HepG2 (cell line): ENCODE measurements around the gene IFIT1. TPM values are rescaled to one million over a fixed set of nuclear protein-coding genes. Genes with fewer than 3 reads are reported as not detected.

Experiments
- ATAC-seq: fragments of 200-7000 bp; cut with Tn5 transposase; 3 replicates; pipeline ENCODE4 v1.9.1; 2020; ENCODE audit warnings: mild to moderate bottlenecking, moderate library complexity
- BruUV-seq: library from RNA; stranded (reverse); fragments of 400-500 nt; replicated peaks from 2 replicates; lab custom pipeline; 2021; lab: Mats Ljungman, UMichigan
- CTCF ChIA-PET: fragments of 300-600 bp; formaldehyde crosslinking; extraction: SDS; loops from one replicate; lab custom pipeline; 2021; ENCODE audit warnings: low total read pairs, inconsistent platforms, low intra/inter-chr PET ratio; lab: Yijun Ruan, JAX
- POLR2A ChIA-PET: fragments of 350-600 bp; sonication (Branson Sonifier 250); formaldehyde crosslinking; loops from one replicate; lab custom pipeline; 2020; ENCODE audit warnings: antibody characterized with exemption, inconsistent platforms; lab: Yijun Ruan, JAX
- DNase-seq: peaks from one replicate; pipeline ENCODE4 v3.0.0-alpha.2; 2015; ENCODE audit warnings: low spot score
- FAIRE-seq: peaks from 3 replicates; lab custom pipeline; 2011; peaks lifted over from hg19 to GRCh38; lab: Jason Lieb, UNC
- H2AFZ ChIP-seq: one replicate; pipeline ENCODE4 v1.6.1; 2011; ENCODE audit warnings: low read length, inconsistent platforms
- H3K27ac ChIP-seq: fragments of 300-600 bp; 3 replicates; pipeline ENCODE4 v1.8.0; 2011; ENCODE audit warnings: mixed run types, mild to moderate bottlenecking, mixed read lengths, low read length, inconsistent platforms; ENCODE audit not compliant: insufficient read depth; ENCODE audit errors: extremely low read length
- H3K27me3 ChIP-seq, 2 experiments: fragments of 200-600 bp in 1 of 2; 2 replicates in 1 of 2; 3 replicates in 1 of 2; pipeline versions ENCODE4 v1.6.0 to v1.8.0; 2011; ENCODE audit warnings: low read length in 2 of 2, mild to moderate bottlenecking in 2 of 2, moderate library complexity in 2 of 2, inconsistent platforms in 1 of 2; ENCODE audit not compliant: insufficient read depth in 2 of 2, control insufficient read depth in 1 of 2
- H3K36me3 ChIP-seq, 2 experiments: fragments of 200-600 bp in 1 of 2; replicated peaks in 1 of 2; 2 replicates in 1 of 2; 3 replicates in 1 of 2; pipeline versions ENCODE4 v1.5.1 to v1.8.0; 2011; ENCODE audit warnings: low read length in 2 of 2, inconsistent platforms in 1 of 2; ENCODE audit not compliant: insufficient read depth in 2 of 2, control insufficient read depth in 1 of 2
- H3K4me1 ChIP-seq: 2 replicates; pipeline ENCODE4 v1.5.1; 2012; ENCODE audit warnings: low read length, inconsistent platforms; ENCODE audit not compliant: insufficient read depth
- H3K4me2 ChIP-seq: 2 replicates; pipeline ENCODE4 v1.6.0; 2011; ENCODE audit warnings: low read depth, low read length, inconsistent platforms
- H3K4me3 ChIP-seq, 3 experiments: fragments of 200-600 bp in 1 of 3; sonication (generic), shearing (Covaris generic) in 1 of 3; replicated peaks in 1 of 3; 2 replicates each; pipeline ENCODE4 v1.5.1; 2011 to 2016; ENCODE audit warnings: low read length in 3 of 3, inconsistent platforms in 2 of 3, low read depth in 2 of 3, mild to moderate bottlenecking in 2 of 3, control low read depth in 1 of 3, mixed read lengths in 1 of 3; ENCODE audit not compliant: insufficient read depth in 1 of 3
- H3K79me2 ChIP-seq: one replicate; pipeline ENCODE4 v1.6.1; 2011; ENCODE audit warnings: low read length, inconsistent platforms; ENCODE audit not compliant: insufficient read depth
- H3K9ac ChIP-seq: 2 replicates; pipeline ENCODE4 v1.6.0; 2011; ENCODE audit warnings: mild to moderate bottlenecking, low read depth, low read length, inconsistent platforms; ENCODE audit not compliant: insufficient read depth
- H3K9me3 ChIP-seq: 2 replicates; pipeline ENCODE4 v1.5.1; 2012; ENCODE audit warnings: mild to moderate bottlenecking, low read length
- H4K20me1 ChIP-seq: 2 replicates; pipeline ENCODE4 v1.6.0; 2011; ENCODE audit warnings: inconsistent platforms, mild to moderate bottlenecking, low read length, moderate library complexity; ENCODE audit not compliant: insufficient read depth
- HCFC1 ChIP-seq: fragments of 150-350 bp; IDR thresholded peaks from 2 replicates; pipeline ENCODE4 v1.6.1; 2014; ENCODE audit warnings: low read depth, low read length
- REST ChIP-seq, 2 experiments: IDR thresholded peaks; 2 replicates each; pipeline ENCODE4 v1.6.1; 2011 to 2012; ENCODE audit warnings: low read length in 2 of 2, borderline replicate concordance in 1 of 2, low read depth in 1 of 2, mild to moderate bottlenecking in 1 of 2, moderate library complexity in 1 of 2
- SNAPC2 ChIP-seq: sonication (generic); formaldehyde crosslinking; IDR thresholded peaks from 2 replicates; pipeline ENCODE4 v1.8.1; 2022; ENCODE audit warnings: mild to moderate bottlenecking, missing genetic modification reagents
- WGBS: methylation state at CpG from one replicate; pipeline ENCODE4 v1.1.6; 2017; ENCODE audit warnings: low lambda C conversion rate; 5-methylcytosine and 5-hydroxymethylcytosine counted together
- in situ Hi-C: cut with HindIII; loops from 2 replicates; pipeline ENCODE4 v1.10.0; 2017; ENCODE audit warnings: low pct_unique_long_range_greater_than_20kb; ENCODE audit not compliant: extremely low pct_ligation_motif_present
- intact Hi-C: fragments of 100-400 bp; cut with micrococcal nuclease; formaldehyde crosslinking; loops from one replicate; pipeline ENCODE4 v1.10.0; 2022; ENCODE audit not compliant: unreplicated experiment
- polyA plus RNA-seq, 8 experiments: library from polyadenylated mRNA; depleted of rRNA in 3 of 8; stranded (reverse) in 7 of 8; unstranded in 1 of 8; fragments of >200 nt; fragmentation: Illumina TruSeq in 4 of 8; extraction: Trizol in 4 of 8; gene quantifications; 2 replicates each; pipeline versions ENCODE4 v1.2.1 to v1.2.3, GENCODE V29; 2011 to 2016; ENCODE audit warnings: low read depth in 4 of 8, missing spikeins in 1 of 8, mixed read lengths in 1 of 8; ENCODE audit not compliant: insufficient read depth in 1 of 8
- total RNA-seq, 5 experiments: library from RNA; depleted of rRNA; stranded (reverse); fragments of >200 nt; fragmentation: Illumina TruSeq; extraction: Trizol; gene quantifications; 2 replicates each; pipeline ENCODE4 v1.2.3, GENCODE V29; 2016; ENCODE audit warnings: low read depth in 1 of 5

The IFIT1 gene
- total and polyA plus RNA-seq, 2 of the 13 experiments (the other 11 are each of a cell fraction or from before 2014, with no cell fraction given), result 1.5 to 5.5 TPM

- in situ Hi-C loops (no loop called here), intact Hi-C loops (no loop called here)
- CTCF ChIA-PET, result no interaction called here
- BruUV-seq, result no TSS peak
- DNase-seq (no peak), ATAC-seq (no peak), FAIRE-seq (no peak)
- H3K27ac ChIP-seq, result no peak within 1 kb of the TSS
- H3K9me3 ChIP-seq, result no peaks in the 10 kb centered on the region
- POLR2A ChIA-PET, result no interaction called here
- H3K79me2 ChIP-seq, result no peaks in the 10 kb centered on the region
- H3K4me2 ChIP-seq, result no peak within 1 kb of the TSS
- H3K27me3 ChIP-seq, result no peaks in the 10 kb centered on the region
- 61% methylated on average over 5 of the region's 5 CpGs for WGBS
- no peak within 1 kb of the TSS for H3K4me3 ChIP-seq
- H3K36me3 ChIP-seq, result no peaks in the 10 kb centered on the region
- H4K20me1 ChIP-seq, result no peaks in the 10 kb centered on the region
- H3K4me1 ChIP-seq, result peaks cover 30% of the 10 kb centered on the region
- no peak within 1 kb of the TSS for H3K9ac ChIP-seq
- TF ChIP-seq REST (IDR thresholded peaks at IDR 0.05; ENCODE audit: borderline replicate concordance in 1 of 2, low read depth in 1 of 2, low read length in 2 of 2), result peak in 1 of 2 experiments; percentile 64; a peak in 1 of 4 replicates
- no peak for TF ChIP-seq HCFC1
- TF ChIP-seq SNAPC2 (CRISPR knock-in tag), result no peak
- no peak within 1 kb of the TSS for H2AFZ ChIP-seq
Observed at GRCh38 chr10:89377705-89378637, 14.5 kb upstream of the IFIT1 start, which contains the start of gene IFIT1B. IFIT1B (plus strand) TSS chr10:89378056; CDS start chr10:89378136, 80 bp downstream.
